Adrenal gland (tissue), 12 donors: ENCODE measurements around the gene AGBL2. TPM values are rescaled to one million over a fixed set of nuclear protein-coding genes. Genes with fewer than 3 reads are reported as not detected.

ENCODE experiments used
- DNase-seq, 7 donors: peaks; one replicate each; pipeline ENCODE4 v3.0.0-alpha.2; 2019 to 2020
- H3K27ac ChIP-seq, 5 donors: fragments of 200-600 bp; sonication (generic) in 4 of 5; 1 replicate in 3 of 5; 2 replicates in 2 of 5; pipeline versions ENCODE4 v1.5.1 to v1.8.0; 2016 to 2020; ENCODE audit warnings: mild to moderate bottlenecking in 1 of 5
- H3K27me3 ChIP-seq: fragments of 200-600 bp; 2 replicates; pipeline ENCODE4 v1.8.0; 2021
- H3K36me3 ChIP-seq, 2 donors: fragments of 200-600 bp; replicated peaks in 1 of 2; 1 replicate in 1 of 2; 2 replicates in 1 of 2; pipeline versions ENCODE4 v1.5.1 to v1.8.0; 2018 to 2022
- H3K4me1 ChIP-seq, 2 donors: fragments of 200-600 bp; replicated peaks in 1 of 2; 1 replicate in 1 of 2; 2 replicates in 1 of 2; pipeline versions ENCODE4 v1.5.1 to v1.8.0; 2018 to 2021
- H3K4me3 ChIP-seq, 4 donors: fragments of 200-600 bp; sonication (generic) in 3 of 4; one replicate each; pipeline ENCODE4 v1.5.1; 2016 to 2018
- H3K9me3 ChIP-seq, 3 donors: fragments of 200-600 bp; sonication (generic) in 1 of 3; replicated peaks in 1 of 3; 1 replicate in 2 of 3; 2 replicates in 1 of 3; pipeline versions ENCODE4 v1.5.1 to v1.8.0; 2016 to 2021
- POLR2A ChIP-seq, 2 donors: fragments of 450-650 bp; IDR thresholded peaks; one replicate each; pipeline ENCODE4 v1.6.1; 2017; ENCODE audit warnings: antibody characterized with exemption in 2 of 2, mild to moderate bottlenecking in 2 of 2, moderate library complexity in 1 of 2
- WGBS, 4 donors: extraction: QIAGEN DNeasy Blood & Tissue Kit in 2 of 4; methylation state at CpG; one replicate each; pipeline versions ENCODE4 v1.1.5 to v1.1.7; 2013 to 2017; 5-methylcytosine and 5-hydroxymethylcytosine counted together
- intact Hi-C, 2 donors: fragments of 100-400 bp; cut with DNase I; formaldehyde crosslinking; loops; one replicate each; pipeline versions ENCODE4 v1.14.1 to v1.15.0; 2022 to 2023
- polyA plus RNA-seq, 3 donors: library from polyadenylated mRNA; stranded (reverse); fragments of 200-250 nt in 2 of 3; fragments of 350-450 nt in 1 of 3; fragmentation: Illumina TruSeq in 1 of 3; extraction: RNeasy Lipid Tissue Mini Kit (QIAGEN cat#74804) in 1 of 3; gene quantifications; one replicate each; pipeline ENCODE4 v1.2.3, GENCODE V29; 2013 to 2014
- small RNA-seq, 2 donors: library from RNA; depleted of rRNA; stranded (forward); fragments of <200 nt; gene quantifications; one replicate each; pipeline ENCODE3, GENCODE V24; 2016
- total RNA-seq, 9 donors: library from RNA; depleted of rRNA in 4 of 9; stranded (reverse); fragments of >200 nt in 4 of 9; fragments of 120-200 nt in 1 of 9; fragmentation: NEBNext Ultra II Directional in 1 of 9; extraction: Animal tissue kit (Norgen Biotek cat#: 25700) in 1 of 9; gene quantifications; one replicate each; pipeline versions ENCODE4 v1.1.0 to v1.2.4, GENCODE V29; 2013 to 2023
- TF ChIP-seq, protein P1 (sequence below), 6 experiments: fragments of 450-650 bp in 4 of 6; fragments of 200-600 bp in 2 of 6; sonication (generic) in 1 of 6; IDR thresholded peaks; 1 replicate in 5 of 6; 2 replicates in 1 of 6; pipeline versions ENCODE4 v1.5.1 to v1.8.0; 2016 to 2021; ENCODE audit warnings: antibody characterized with exemption in 6 of 6, mild to moderate bottlenecking in 2 of 6, moderate library complexity in 1 of 6
- donor health status: healthy with polysubstance abuse.
- donor health status: Bipolar disorder and iron deficiency.
- donor health status: DM: yes; HTN: yes; CAD: no.
- donor health status: DM: no; HTN: no; CAD: no.
- donor health status: DM: no; HTN: no; CAD: no.
- donor health status: DM: yes; HTN: yes; CAD: no.

The AGBL2 gene
- total and polyA plus RNA-seq, 12 donors = 0.18 to 11.3 (median 3.4) TPM

GRCh38 chr11:47615249-47615648, 99.9 kb downstream of the AGBL2 start:
- TF ChIP-seq, protein P1, sequence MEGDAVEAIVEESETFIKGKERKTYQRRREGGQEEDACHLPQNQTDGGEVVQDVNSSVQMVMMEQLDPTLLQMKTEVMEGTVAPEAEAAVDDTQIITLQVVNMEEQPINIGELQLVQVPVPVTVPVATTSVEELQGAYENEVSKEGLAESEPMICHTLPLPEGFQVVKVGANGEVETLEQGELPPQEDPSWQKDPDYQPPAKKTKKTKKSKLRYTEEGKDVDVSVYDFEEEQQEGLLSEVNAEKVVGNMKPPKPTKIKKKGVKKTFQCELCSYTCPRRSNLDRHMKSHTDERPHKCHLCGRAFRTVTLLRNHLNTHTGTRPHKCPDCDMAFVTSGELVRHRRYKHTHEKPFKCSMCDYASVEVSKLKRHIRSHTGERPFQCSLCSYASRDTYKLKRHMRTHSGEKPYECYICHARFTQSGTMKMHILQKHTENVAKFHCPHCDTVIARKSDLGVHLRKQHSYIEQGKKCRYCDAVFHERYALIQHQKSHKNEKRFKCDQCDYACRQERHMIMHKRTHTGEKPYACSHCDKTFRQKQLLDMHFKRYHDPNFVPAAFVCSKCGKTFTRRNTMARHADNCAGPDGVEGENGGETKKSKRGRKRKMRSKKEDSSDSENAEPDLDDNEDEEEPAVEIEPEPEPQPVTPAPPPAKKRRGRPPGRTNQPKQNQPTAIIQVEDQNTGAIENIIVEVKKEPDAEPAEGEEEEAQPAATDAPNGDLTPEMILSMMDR (IDR thresholded peaks at IDR 0.05) = no peak
- TF ChIP-seq POLR2A (IDR thresholded peaks at IDR 0.05) = no peak
- intact Hi-C loops = no loop called here
- no peak for DNase-seq
- no peaks in the 10 kb centered on the region for H3K27me3 ChIP-seq
- H3K4me3 ChIP-seq = no peak overlapping the region
- H3K4me1 ChIP-seq = peaks cover 0 to 10% of the 10 kb centered on the region in 2 donors
- H3K27ac ChIP-seq = no peak overlapping the region
- no peaks in the 10 kb centered on the region for H3K9me3 ChIP-seq
- H3K36me3 ChIP-seq = peaks cover 0 to 17% of the 10 kb centered on the region in 2 donors

DNA sequence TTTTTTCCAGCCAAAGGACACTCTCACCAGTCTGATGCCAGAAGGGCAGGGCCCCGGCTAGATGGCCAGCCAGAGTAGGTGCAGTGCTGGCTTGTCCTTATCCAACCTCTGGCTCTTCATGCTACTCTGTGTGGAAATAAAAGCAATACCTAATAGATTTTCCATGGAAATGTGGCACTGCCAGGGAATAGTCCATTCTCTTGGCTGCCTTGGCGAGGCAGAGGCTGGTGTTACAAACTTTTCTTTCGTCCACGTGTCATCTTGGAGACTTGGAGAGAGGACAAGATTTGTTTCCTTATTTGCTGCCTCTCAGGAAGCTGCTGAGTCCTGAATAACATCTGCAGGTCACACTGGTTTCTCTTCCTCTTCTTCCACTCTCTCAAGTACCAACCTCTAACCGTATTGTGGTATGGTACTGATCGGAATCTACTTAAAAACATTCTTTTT, 103.8 kb downstream of the AGBL2 start:
- Histone ChIP-seq H3K36me3 (no peaks in the 10 kb centered on the region), H3K9me3 (no peaks in the 10 kb centered on the region), H3K4me1 (peaks cover 0 to 3% of the 10 kb centered on the region in 2 donors), H3K27me3 (no peaks in the 10 kb centered on the region), H3K27ac (no peak overlapping the region), H3K4me3 (no peak overlapping the region)
- WGBS, 4 donors = 62 to 83% (median 69%) methylated on average over 6 of the region's 6 CpGs
- TF ChIP-seq POLR2A (IDR thresholded peaks at IDR 0.05) = no peak
- TF ChIP-seq, protein P1 (IDR thresholded peaks at IDR 0.05) = no peak
- intact Hi-C loops = no loop called here
- DNase-seq = no peak

DNA sequence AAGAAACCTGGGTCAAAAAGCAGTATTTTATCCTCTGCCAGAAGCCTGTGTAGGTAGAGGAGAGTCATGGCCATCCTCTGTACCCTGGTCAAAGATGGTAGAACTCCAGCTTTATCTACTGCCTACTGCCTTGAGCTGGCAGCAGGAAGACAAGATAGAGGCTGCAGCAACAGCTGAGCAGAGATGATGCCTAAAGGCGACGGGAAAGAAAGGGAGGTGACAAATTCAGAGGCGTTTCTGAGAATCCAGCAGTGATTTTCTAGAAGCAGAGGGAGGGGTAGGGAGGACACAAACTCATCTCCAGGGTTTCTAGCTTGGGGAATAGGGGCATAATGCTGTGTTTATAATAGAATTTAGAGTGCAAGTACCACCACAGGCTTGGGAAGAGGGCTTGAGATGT, 105.5 kb downstream of the AGBL2 start:
- 81 to 91% (median 82%) methylated on average over 3 of the region's 3 CpGs for WGBS, 4 donors

More for the DNA sequence above, 105.5 kb downstream of the AGBL2 start:
- DNase-seq = no peak
- H3K9me3 ChIP-seq = no peaks in the 10 kb centered on the region
- intact Hi-C loops = no loop called here
- peaks cover 0 to 3% of the 10 kb centered on the region in 2 donors for H3K4me1 ChIP-seq
- no peaks in the 10 kb centered on the region for H3K27me3 ChIP-seq
- H3K4me3 ChIP-seq = no peak overlapping the region
- TF ChIP-seq, protein P1 (IDR thresholded peaks at IDR 0.05) = no peak
- TF ChIP-seq POLR2A (IDR thresholded peaks at IDR 0.05) = no peak
- no peak overlapping the region for H3K27ac ChIP-seq
- H3K36me3 ChIP-seq = no peaks in the 10 kb centered on the region

Small RNA genes lying within 50 kb of the gene (small RNA-seq; reads per million reads assigned to genes)
- 0 reads per million in 2 donors for gene RF00019

Other genes starting within 250 kb of the AGBL2 start
- gene CELF1, start 162.2 kb downstream of the AGBL2 start, total RNA-seq = 100 to 1,000 TPM in 6 of 9 donors, 10 to 100 TPM in 3; 77.3 to 128 (median 107) TPM
- 10 to 100 TPM; 28.1 to 79.5 (median 36.3) TPM for gene CELF1, start 162.2 kb downstream of the AGBL2 start, polyA plus RNA-seq
- 100 to 1,000 TPM in 4 of 9 donors, 10 to 100 TPM in 5; 52.1 to 180 (median 84.9) TPM for gene PTPMT1, start 149.8 kb downstream of the AGBL2 start, total RNA-seq
- gene PTPMT1, start 149.8 kb downstream of the AGBL2 start, polyA plus RNA-seq = 100 to 1,000 TPM in 1 of 3 donors, 10 to 100 TPM in 2; 57.2 to 101 (median 86.2) TPM
- gene KBTBD4, start 136.4 kb downstream of the AGBL2 start, total RNA-seq = 10 to 100 TPM; 16.8 to 32.7 (median 27.4) TPM
- gene KBTBD4, start 136.4 kb downstream of the AGBL2 start, polyA plus RNA-seq = 10 to 100 TPM in 1 of 3 donors, 1 to 10 TPM in 2; 8.2 to 23.3 (median 8.4) TPM
- gene NDUFS3, start 136.3 kb downstream of the AGBL2 start, total RNA-seq = 100 to 1,000 TPM in 8 of 9 donors, 10 to 100 TPM in 1; 95.8 to 168 (median 131) TPM
- gene NDUFS3, start 136.3 kb downstream of the AGBL2 start, polyA plus RNA-seq = 100 to 1,000 TPM; 145 to 385 (median 331) TPM
- under 1 TPM in 1 of 9 donors, not detected in 8; 0.38 TPM for gene FAM180B, start 128.7 kb downstream of the AGBL2 start, total RNA-seq
- gene FAM180B, start 128.7 kb downstream of the AGBL2 start, polyA plus RNA-seq = under 1 TPM in 2 of 3 donors, not detected in 1; 0.16 to 0.24 TPM
- 1 to 10 TPM in 8 of 9 donors, under 1 TPM in 1; 0.74 to 6.8 (median 2.5) TPM for gene C1QTNF4, start 121.0 kb downstream of the AGBL2 start, total RNA-seq
- 1 to 10 TPM in 2 of 3 donors, not detected in 1; 3.3 to 4.3 TPM for gene C1QTNF4, start 121.0 kb downstream of the AGBL2 start, polyA plus RNA-seq
- gene MTCH2, start 72.8 kb downstream of the AGBL2 start, total RNA-seq = 100 to 1,000 TPM in 3 of 9 donors, 10 to 100 TPM in 6; 49.7 to 176 (median 89.7) TPM
- 10 to 100 TPM; 22.0 to 90.4 (median 31.5) TPM for gene MTCH2, start 72.8 kb downstream of the AGBL2 start, polyA plus RNA-seq
- gene FNBP4, start 52.0 kb upstream of the AGBL2 start, total RNA-seq = 100 to 1,000 TPM in 3 of 9 donors, 10 to 100 TPM in 6; 35.6 to 148 (median 68.3) TPM
- 10 to 100 TPM; 55.7 to 82.3 (median 76.2) TPM for gene FNBP4, start 52.0 kb upstream of the AGBL2 start, polyA plus RNA-seq
- 10 to 100 TPM; 10.1 to 29.8 (median 21.9) TPM for gene NUP160, start 133.0 kb upstream of the AGBL2 start, total RNA-seq
- gene NUP160, start 133.0 kb upstream of the AGBL2 start, polyA plus RNA-seq = 10 to 100 TPM; 13.6 to 23.2 (median 15.0) TPM